NOMO-1 (cell line): ENCODE results near the gene FAM163B.

Source experiments
- DNase-seq, 2 experiments: peaks; one replicate each; lab custom pipeline; 2025; ENCODE audit not compliant: unreplicated experiment in 2 of 2; lab: John Stamatoyannopoulos, UW

FAM163B gene

GRCh38 chr9:133609311-133610098, at the start of gene FAM163B:
Gene FAM163B (minus strand): TSS chr9:133609389. CDS start chr9:133580223, 29,166 bp downstream.
- DNase-seq = no peak

GRCh38 chr9:133657120-133657661, 48.0 kb upstream of the FAM163B start:
- DNase-seq = no peak

- no peak for DNase-seq
Observed at GRCh38 chr9:133656211-133657119, 47.3 kb upstream of the FAM163B start.

GRCh38 chr9:133655701-133656100, 46.5 kb upstream of the FAM163B start:
- no peak for DNase-seq

- no peak for DNase-seq
Observed at GRCh38 chr9:133654736-133655657, 45.8 kb upstream of the FAM163B start.

- DNase-seq = no peak
Observed at GRCh38 chr9:133653638-133654037, 44.4 kb upstream of the FAM163B start.

GRCh38 chr9:133650026-133650425, 40.8 kb upstream of the FAM163B start:
- DNase-seq = no peak

- no peak for DNase-seq
Observed at GRCh38 chr9:133649194-133649593, 40.0 kb upstream of the FAM163B start.

- no peak for DNase-seq
Observed at GRCh38 chr9:133647765-133648469, 38.7 kb upstream of the FAM163B start.

GRCh38 chr9:133647148-133647547, 38.0 kb upstream of the FAM163B start:
- no peak for DNase-seq

GRCh38 chr9:133645021-133645765, 36.0 kb upstream of the FAM163B start:
- no peak for DNase-seq

GRCh38 chr9:133643978-133644760, 35.0 kb upstream of the FAM163B start:
- DNase-seq = no peak

- no peak for DNase-seq
Observed at GRCh38 chr9:133643362-133643755, 34.2 kb upstream of the FAM163B start.

- no peak for DNase-seq
Observed at GRCh38 chr9:133642708-133643361, 33.6 kb upstream of the FAM163B start.

GRCh38 chr9:133641861-133642595, 32.8 kb upstream of the FAM163B start:
- DNase-seq = no peak

GRCh38 chr9:133641396-133641655, 32.1 kb upstream of the FAM163B start:
- DNase-seq = no peak
